Measurements from ENCODE around the gene KIRREL1.

The KIRREL1 gene

GRCh38 chr1:157949074-157949354, 44.4 kb upstream of the KIRREL1 start:
- no peak overlapping the region for H3K4me2 ChIP-seq (ENCODE audit: low read length)

GRCh38 chr1:157951230-157951629, 42.2 kb upstream of the KIRREL1 start:
- Histone ChIP-seq H4K20me1 (ENCODE audit: control insufficient read depth, insufficient read depth, low read depth, low read length) (no peaks in the 10 kb centered on the region), H3K9me2 (replicated peaks; ENCODE audit: control insufficient read depth, low read length) (no peaks in the 10 kb centered on the region), H3K4me1 (ENCODE audit: control insufficient read depth, low read length) (peaks cover 15% of the 10 kb centered on the region), H3K36me3 (ENCODE audit: control insufficient read depth, low read length) (no peaks in the 10 kb centered on the region), H3F3A (ENCODE audit: control insufficient read depth, insufficient read depth) (no peaks in the 10 kb centered on the region), H3K27ac (ENCODE audit: low read depth, low read length) (no peak overlapping the region), H3K79me2 (ENCODE audit: control insufficient read depth, low read length) (no peaks in the 10 kb centered on the region), H3K9me3 (ENCODE audit: control insufficient read depth, insufficient read depth, low read length) (no peaks in the 10 kb centered on the region), H3K4me2 (ENCODE audit: low read length) (no peak overlapping the region), H3K27me3 (ENCODE audit: control insufficient read depth, low read length) (no peaks in the 10 kb centered on the region), H3K4me3 (ENCODE audit: low read length) (no peak overlapping the region)
- TF ChIP-seq CTCF (IDR thresholded peaks at IDR 0.05; ENCODE audit: low read depth, low read length, poor library complexity, severe bottlenecking) = no peak
- no peak for TF ChIP-seq EZH2phosphoT487 (IDR thresholded peaks at IDR 0.05; ENCODE audit: borderline replicate concordance, low read length)

More at GRCh38 chr1:157949074-157949354, 44.4 kb upstream of the KIRREL1 start:
- Histone ChIP-seq H3K36me3 (ENCODE audit: control insufficient read depth, low read length) (no peaks in the 10 kb centered on the region), H3K4me3 (ENCODE audit: low read length) (no peak overlapping the region), H3K4me1 (ENCODE audit: control insufficient read depth, low read length) (peaks cover 34% of the 10 kb centered on the region), H3F3A (ENCODE audit: control insufficient read depth, insufficient read depth) (no peaks in the 10 kb centered on the region), H3K9me3 (ENCODE audit: control insufficient read depth, insufficient read depth, low read length) (no peaks in the 10 kb centered on the region), H4K20me1 (ENCODE audit: control insufficient read depth, insufficient read depth, low read depth, low read length) (no peaks in the 10 kb centered on the region), H3K79me2 (ENCODE audit: control insufficient read depth, low read length) (no peaks in the 10 kb centered on the region), H3K27ac (ENCODE audit: low read depth, low read length) (no peak overlapping the region), H3K9me2 (replicated peaks; ENCODE audit: control insufficient read depth, low read length) (no peaks in the 10 kb centered on the region), H3K27me3 (ENCODE audit: control insufficient read depth, low read length) (no peaks in the 10 kb centered on the region)
- TF ChIP-seq CTCF (IDR thresholded peaks at IDR 0.05; ENCODE audit: low read depth, low read length, poor library complexity, severe bottlenecking) = no peak
- TF ChIP-seq EZH2phosphoT487 (IDR thresholded peaks at IDR 0.05; ENCODE audit: borderline replicate concordance, low read length) = no peak

GRCh38 chr1:157952601-157953000, 40.8 kb upstream of the KIRREL1 start:
- H3K27me3 ChIP-seq (ENCODE audit: control insufficient read depth, low read length) = peaks cover 6% of the 10 kb centered on the region
- H3K79me2 ChIP-seq (ENCODE audit: control insufficient read depth, low read length) = no peaks in the 10 kb centered on the region
- H4K20me1 ChIP-seq (ENCODE audit: control insufficient read depth, insufficient read depth, low read depth, low read length) = no peaks in the 10 kb centered on the region
- H3K4me3 ChIP-seq (ENCODE audit: low read length) = no peak overlapping the region
- no peaks in the 10 kb centered on the region for H3K9me3 ChIP-seq (ENCODE audit: control insufficient read depth, insufficient read depth, low read length)
- H3K36me3 ChIP-seq (ENCODE audit: control insufficient read depth, low read length) = no peaks in the 10 kb centered on the region
- no peak for TF ChIP-seq CTCF (IDR thresholded peaks at IDR 0.05; ENCODE audit: low read depth, low read length, poor library complexity, severe bottlenecking)
- TF ChIP-seq EZH2phosphoT487 (IDR thresholded peaks at IDR 0.05; ENCODE audit: borderline replicate concordance, low read length) = no peak
- peaks cover 15% of the 10 kb centered on the region for H3K4me1 ChIP-seq (ENCODE audit: control insufficient read depth, low read length)
- no peaks in the 10 kb centered on the region for H3K9me2 ChIP-seq (replicated peaks; ENCODE audit: control insufficient read depth, low read length)
- no peak overlapping the region for H3K27ac ChIP-seq (ENCODE audit: low read depth, low read length)
- H3F3A ChIP-seq (ENCODE audit: control insufficient read depth, insufficient read depth) = no peaks in the 10 kb centered on the region
- H3K4me2 ChIP-seq (ENCODE audit: low read length) = no peak overlapping the region

GRCh38 chr1:157955221-157955620, 38.2 kb upstream of the KIRREL1 start:
- no peaks in the 10 kb centered on the region for H3K9me3 ChIP-seq (ENCODE audit: control insufficient read depth, insufficient read depth, low read length)
- no peak overlapping the region for H3K4me2 ChIP-seq (ENCODE audit: low read length)
- H3K36me3 ChIP-seq (ENCODE audit: control insufficient read depth, low read length) = no peaks in the 10 kb centered on the region
- no peak overlapping the region for H3K27ac ChIP-seq (ENCODE audit: low read depth, low read length)
- H3K9me2 ChIP-seq (replicated peaks; ENCODE audit: control insufficient read depth, low read length) = no peaks in the 10 kb centered on the region
- no peaks in the 10 kb centered on the region for H3F3A ChIP-seq (ENCODE audit: control insufficient read depth, insufficient read depth)
- no peak overlapping the region for H3K4me3 ChIP-seq (ENCODE audit: low read length)
- H3K79me2 ChIP-seq (ENCODE audit: control insufficient read depth, low read length) = no peaks in the 10 kb centered on the region
- TF ChIP-seq EZH2phosphoT487 (IDR thresholded peaks at IDR 0.05; ENCODE audit: borderline replicate concordance, low read length) = no peak
- no peaks in the 10 kb centered on the region for H4K20me1 ChIP-seq (ENCODE audit: control insufficient read depth, insufficient read depth, low read depth, low read length)
- no peaks in the 10 kb centered on the region for H3K4me1 ChIP-seq (ENCODE audit: control insufficient read depth, low read length)
- H3K27me3 ChIP-seq (ENCODE audit: control insufficient read depth, low read length) = peaks cover 11% of the 10 kb centered on the region
